Progenitor cell of endocrine pancreas (in vitro differentiated cells): ENCODE results near the gene SEMA4C. TPM values are rescaled to one million over a fixed set of nuclear protein-coding genes. Genes with fewer than 3 reads are reported as not detected.
A peak's percentile ranks its signal among the peaks of the same experiment; 100 is the strongest.

Experiments
- DNase-seq: peaks from one replicate; pipeline ENCODE4 v3.0.0; 2021; ENCODE audit warnings: low spot score; ENCODE audit not compliant: unreplicated experiment
- H3K27ac Mint-ChIP-seq: 2 replicates; pipeline ENCODE4 v1.8.0; 2021; ENCODE audit warnings: mild to moderate bottlenecking, moderate library complexity, mixed read lengths
- H3K27me3 Mint-ChIP-seq: 2 replicates; pipeline ENCODE4 v1.8.0; 2021; ENCODE audit warnings: mixed read lengths
- H3K36me3 Mint-ChIP-seq: 2 replicates; pipeline ENCODE4 v1.8.0; 2022; ENCODE audit warnings: mixed read lengths; ENCODE audit not compliant: insufficient read depth
- H3K4me1 Mint-ChIP-seq: 2 replicates; pipeline ENCODE4 v1.8.0; 2021; ENCODE audit warnings: low read depth, mixed read lengths
- H3K4me3 Mint-ChIP-seq: 2 replicates; pipeline ENCODE4 v1.8.0; 2021; ENCODE audit warnings: low read depth, mild to moderate bottlenecking, moderate library complexity, mixed read lengths
- H3K9me3 Mint-ChIP-seq: 2 replicates; pipeline ENCODE4 v1.8.0; 2021; ENCODE audit warnings: low read depth, mixed read lengths
- total RNA-seq: library from RNA; stranded (reverse); gene quantifications from 2 replicates; pipeline ENCODE4 v1.2.1, GENCODE V29; 2021
- TF ChIP-seq, protein P1 (sequence below): fragments of 200-600 bp; sonication (generic); IDR thresholded peaks from one replicate; pipeline ENCODE4 v1.5.0; 2021; ENCODE audit warnings: antibody characterized with exemption, mild to moderate bottlenecking; ENCODE audit not compliant: unreplicated experiment

Gene SEMA4C
- total RNA-seq, 1 donor from 2014 or later = 75.0 TPM

GRCh38 chr2:96822786-96823185 is 47.1 kb downstream of the SEMA4C start:
- Mint-ChIP-seq H3K9me3 (no peaks in the 10 kb centered on the region), H3K36me3 (peaks cover 13% of the 10 kb centered on the region), H3K4me1 (peaks cover 50% of the 10 kb centered on the region), H3K27ac (no peak overlapping the region), H3K4me3 (no peak overlapping the region), H3K27me3 (no peaks in the 10 kb centered on the region)
- DNase-seq = no peak
- TF ChIP-seq, protein P1, sequence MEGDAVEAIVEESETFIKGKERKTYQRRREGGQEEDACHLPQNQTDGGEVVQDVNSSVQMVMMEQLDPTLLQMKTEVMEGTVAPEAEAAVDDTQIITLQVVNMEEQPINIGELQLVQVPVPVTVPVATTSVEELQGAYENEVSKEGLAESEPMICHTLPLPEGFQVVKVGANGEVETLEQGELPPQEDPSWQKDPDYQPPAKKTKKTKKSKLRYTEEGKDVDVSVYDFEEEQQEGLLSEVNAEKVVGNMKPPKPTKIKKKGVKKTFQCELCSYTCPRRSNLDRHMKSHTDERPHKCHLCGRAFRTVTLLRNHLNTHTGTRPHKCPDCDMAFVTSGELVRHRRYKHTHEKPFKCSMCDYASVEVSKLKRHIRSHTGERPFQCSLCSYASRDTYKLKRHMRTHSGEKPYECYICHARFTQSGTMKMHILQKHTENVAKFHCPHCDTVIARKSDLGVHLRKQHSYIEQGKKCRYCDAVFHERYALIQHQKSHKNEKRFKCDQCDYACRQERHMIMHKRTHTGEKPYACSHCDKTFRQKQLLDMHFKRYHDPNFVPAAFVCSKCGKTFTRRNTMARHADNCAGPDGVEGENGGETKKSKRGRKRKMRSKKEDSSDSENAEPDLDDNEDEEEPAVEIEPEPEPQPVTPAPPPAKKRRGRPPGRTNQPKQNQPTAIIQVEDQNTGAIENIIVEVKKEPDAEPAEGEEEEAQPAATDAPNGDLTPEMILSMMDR = no peak

DNA sequence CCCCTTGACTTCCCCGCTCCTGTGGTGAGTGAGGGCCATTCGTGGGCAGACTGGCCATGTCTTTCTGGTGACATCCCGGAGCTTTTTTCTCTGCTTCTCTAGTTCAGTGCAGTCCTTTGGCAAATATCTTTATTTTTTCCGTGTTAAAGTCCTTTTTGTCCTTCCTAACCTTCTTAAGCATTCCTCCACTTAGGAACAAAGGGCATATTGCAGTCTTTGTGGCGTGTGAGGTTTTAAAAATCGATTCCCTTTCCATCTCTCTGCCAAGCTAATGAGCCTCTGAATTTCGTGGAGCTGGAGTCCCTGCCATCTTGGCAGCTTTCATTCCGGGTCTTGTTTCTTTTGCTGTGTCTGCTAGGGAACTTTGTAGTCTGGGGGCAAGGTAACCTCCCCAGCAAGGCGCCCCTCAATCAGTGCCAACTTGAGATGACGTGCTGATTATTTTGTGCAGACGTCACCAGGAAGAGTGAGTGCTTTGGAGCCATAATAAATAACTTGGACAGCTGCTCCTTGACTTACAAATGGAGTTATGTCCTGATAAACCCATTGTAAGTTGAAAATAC is 48.7 kb downstream of the SEMA4C start:
- peaks cover 57% of the 10 kb centered on the region for H3K4me1 Mint-ChIP-seq
- H3K27ac Mint-ChIP-seq = peak overlapping the region; percentile 59
- no peaks in the 10 kb centered on the region for H3K27me3 Mint-ChIP-seq
- TF ChIP-seq, protein P1 = no peak
- peak overlapping the region; percentile 35 for H3K4me3 Mint-ChIP-seq
- no peaks in the 10 kb centered on the region for H3K9me3 Mint-ChIP-seq
- no peak for DNase-seq
- H3K36me3 Mint-ChIP-seq = peaks cover 13% of the 10 kb centered on the region

GRCh38 chr2:96819876-96820511 is 49.9 kb downstream of the SEMA4C start:
- Mint-ChIP-seq H3K36me3 (peaks cover 10% of the 10 kb centered on the region), H3K9me3 (no peaks in the 10 kb centered on the region), H3K4me1 (peaks cover 61% of the 10 kb centered on the region), H3K27ac (peak overlapping the region; percentile 86), H3K4me3 (peak overlapping the region; percentile 81), H3K27me3 (no peaks in the 10 kb centered on the region)
- TF ChIP-seq, protein P1 = no peak
- DNase-seq = no peak

DNA sequence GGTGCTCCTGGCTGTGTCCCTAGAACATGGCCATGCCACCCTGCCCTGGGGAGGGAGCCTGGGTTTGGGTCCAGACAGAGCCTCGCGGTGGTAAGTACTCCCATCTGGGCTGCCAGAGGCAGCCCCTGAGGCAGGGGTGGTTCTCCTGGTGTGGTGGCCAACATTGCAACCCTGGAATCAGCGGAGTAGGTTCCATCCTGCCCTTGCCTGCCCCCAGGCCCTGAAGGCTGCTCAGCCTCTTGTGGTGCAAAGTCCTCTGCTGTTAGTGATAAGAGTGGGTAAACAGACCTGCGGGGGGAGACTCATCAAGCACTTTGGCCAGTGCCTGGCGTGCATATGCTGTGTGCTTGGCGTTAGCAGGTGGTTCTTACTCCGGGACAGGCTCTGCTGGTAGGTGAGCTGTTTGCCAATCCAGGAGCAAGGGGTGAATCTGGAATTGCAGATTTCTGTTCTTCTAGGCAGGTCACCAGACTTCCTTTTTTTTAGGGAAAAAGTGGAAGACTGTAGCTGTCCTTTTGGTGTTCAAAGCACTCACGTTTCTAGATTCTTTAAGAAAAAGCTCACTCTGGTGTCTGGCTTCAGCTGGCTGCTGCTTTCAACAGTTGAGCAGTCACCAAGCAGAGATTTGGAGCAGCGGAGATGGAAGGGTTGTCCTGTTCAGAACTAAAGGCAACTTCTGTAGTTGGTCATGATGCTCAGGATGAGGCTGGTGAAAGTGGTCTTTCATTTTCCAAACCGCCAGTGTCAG is 50.6 kb downstream of the SEMA4C start:
- H3K4me3 Mint-ChIP-seq = peak overlapping the region; percentile 81
- TF ChIP-seq, protein P1 = no peak
- peaks cover 6% of the 10 kb centered on the region for H3K36me3 Mint-ChIP-seq
- H3K4me1 Mint-ChIP-seq = peaks cover 62% of the 10 kb centered on the region
- peak overlapping the region; percentile 86 for H3K27ac Mint-ChIP-seq
- peak; percentile 48 for DNase-seq
- H3K9me3 Mint-ChIP-seq = no peaks in the 10 kb centered on the region
- H3K27me3 Mint-ChIP-seq = no peaks in the 10 kb centered on the region

- no peaks in the 10 kb centered on the region for H3K27me3 Mint-ChIP-seq
- no peaks in the 10 kb centered on the region for H3K9me3 Mint-ChIP-seq
- H3K4me3 Mint-ChIP-seq = peak overlapping the region; percentile 81
- TF ChIP-seq, protein P1 = no peak
- H3K4me1 Mint-ChIP-seq = peaks cover 55% of the 10 kb centered on the region
- H3K36me3 Mint-ChIP-seq = peaks cover 4% of the 10 kb centered on the region
- DNase-seq = no peak
- peak overlapping the region; percentile 69 for H3K27ac Mint-ChIP-seq
These were observed 52.0 kb downstream of the SEMA4C start for GRCh38 chr2:96817882-96818281.
